Measurements from ENCODE around the gene ERC2.

The ERC2 gene

DNA sequence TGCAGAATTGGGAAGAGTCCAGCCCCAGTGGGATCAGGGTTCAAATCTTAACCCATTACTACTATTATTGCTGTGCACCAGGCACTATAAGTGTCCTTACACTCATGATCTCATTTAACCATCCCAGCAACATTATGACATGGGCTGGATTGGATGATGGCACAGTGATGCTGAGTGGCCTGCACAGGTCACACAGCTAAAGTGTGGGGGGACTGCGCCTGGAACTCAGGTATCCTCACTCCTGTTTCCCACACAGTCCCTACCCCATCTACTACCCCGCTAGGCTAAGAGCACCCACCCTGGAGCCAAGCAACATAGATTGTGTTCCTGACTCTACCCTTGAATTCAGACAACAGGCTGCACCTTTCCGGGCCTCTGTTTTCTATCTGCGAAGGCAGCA is 997.2 kb downstream of the ERC2 start:
- H3K4me3 ChIP-seq (ENCODE audit: low read depth, low read length), result no peak overlapping the region
- H3K36me3 ChIP-seq (ENCODE audit: control insufficient read depth in 2 of 2, insufficient read depth in 1 of 2, low read length in 2 of 2), result peaks cover 0 to 62% of the 10 kb centered on the region in 2 experiments; a peak in 1 of 3 replicates
- no peaks in the 10 kb centered on the region for H3K9me3 ChIP-seq (ENCODE audit: control insufficient read depth, insufficient read depth, low read depth, low read length)
- H3K4me1 ChIP-seq (ENCODE audit: control insufficient read depth, insufficient read depth, low read length), result no peaks in the 10 kb centered on the region
- ChIA-PET CTCF (no interaction called here), POLR2A (no interaction called here)
- no peak overlapping the region for H3K27ac ChIP-seq (ENCODE audit: extremely low read depth, low read depth, low read length)
- TF ChIP-seq, protein P1, sequence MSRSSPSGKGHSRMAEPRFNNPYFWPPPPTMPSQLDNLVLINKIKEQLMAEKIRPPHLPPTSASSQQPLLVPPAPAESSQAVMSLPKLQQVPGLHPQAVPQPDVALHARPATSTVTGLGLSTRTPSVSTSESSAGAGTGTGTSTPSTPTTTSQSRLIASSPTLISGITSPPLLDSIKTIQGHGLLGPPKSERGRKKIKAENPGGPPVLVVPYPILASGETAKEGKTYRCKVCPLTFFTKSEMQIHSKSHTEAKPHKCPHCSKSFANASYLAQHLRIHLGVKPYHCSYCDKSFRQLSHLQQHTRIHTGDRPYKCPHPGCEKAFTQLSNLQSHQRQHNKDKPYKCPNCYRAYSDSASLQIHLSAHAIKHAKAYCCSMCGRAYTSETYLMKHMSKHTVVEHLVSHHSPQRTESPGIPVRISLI (tag by site-specific recombination; IDR thresholded peaks at IDR 0.05), result no peak
- TF ChIP-seq OVOL3 (tag by site-specific recombination; IDR thresholded peaks at IDR 0.05) (no peak), IKZF3 (tag by site-specific recombination; IDR thresholded peaks at IDR 0.05) (no peak), HOXC10 (CRISPR knock-in tag; IDR thresholded peaks at IDR 0.05) (no peak), OSR2 (tag by site-specific recombination; IDR thresholded peaks at IDR 0.05) (no peak), ZNF555 (tag by site-specific recombination; conservative IDR thresholded peaks at IDR 0.05) (no peak), MYNN (tag by site-specific recombination; IDR thresholded peaks at IDR 0.05; ENCODE audit: borderline replicate concordance) (no peak), ZNF174 (tag by site-specific recombination; IDR thresholded peaks at IDR 0.05) (no peak)
- TF ChIP-seq, protein P2, sequence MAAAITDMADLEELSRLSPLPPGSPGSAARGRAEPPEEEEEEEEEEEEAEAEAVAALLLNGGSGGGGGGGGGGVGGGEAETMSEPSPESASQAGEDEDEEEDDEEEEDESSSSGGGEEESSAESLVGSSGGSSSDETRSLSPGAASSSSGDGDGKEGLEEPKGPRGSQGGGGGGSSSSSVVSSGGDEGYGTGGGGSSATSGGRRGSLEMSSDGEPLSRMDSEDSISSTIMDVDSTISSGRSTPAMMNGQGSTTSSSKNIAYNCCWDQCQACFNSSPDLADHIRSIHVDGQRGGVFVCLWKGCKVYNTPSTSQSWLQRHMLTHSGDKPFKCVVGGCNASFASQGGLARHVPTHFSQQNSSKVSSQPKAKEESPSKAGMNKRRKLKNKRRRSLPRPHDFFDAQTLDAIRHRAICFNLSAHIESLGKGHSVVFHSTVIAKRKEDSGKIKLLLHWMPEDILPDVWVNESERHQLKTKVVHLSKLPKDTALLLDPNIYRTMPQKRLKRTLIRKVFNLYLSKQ (tag by site-specific recombination; IDR thresholded peaks at IDR 0.05; ENCODE audit: borderline replicate concordance), result no peak

DNA sequence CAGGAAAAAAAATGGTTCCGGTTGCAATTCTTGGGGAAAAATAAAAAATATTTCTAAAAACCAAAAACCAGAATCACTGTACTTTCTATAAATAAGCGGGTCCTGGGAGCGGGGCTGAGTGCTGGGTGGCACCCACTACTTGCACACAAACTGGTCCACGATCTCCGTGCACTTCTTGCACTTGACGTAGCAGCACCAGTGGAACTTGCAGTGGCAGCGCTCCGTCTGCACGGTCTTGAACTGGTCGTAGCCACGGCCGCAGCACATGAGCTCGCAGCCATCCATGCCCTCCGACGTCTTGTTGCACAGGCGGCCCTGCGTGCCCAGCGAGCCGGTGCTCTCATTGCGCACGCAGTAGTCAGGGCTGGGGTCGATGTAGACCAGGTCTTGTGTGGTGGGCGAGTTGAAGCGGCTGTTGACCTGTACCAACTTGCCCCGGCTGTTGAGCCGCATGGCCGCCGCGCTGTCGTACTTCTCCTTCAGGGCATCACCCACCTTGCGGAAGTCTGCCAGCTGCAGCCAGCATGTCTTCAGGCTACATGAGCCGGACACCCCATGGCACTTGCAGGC is 998.2 kb downstream of the ERC2 start:
- Histone ChIP-seq H3K4me3 (ENCODE audit: low read depth, low read length) (no peak overlapping the region), H3K4me1 (ENCODE audit: control insufficient read depth, insufficient read depth, low read length) (no peaks in the 10 kb centered on the region), H3K27ac (ENCODE audit: extremely low read depth, low read depth, low read length) (no peak overlapping the region), H3K36me3 (ENCODE audit: control insufficient read depth in 2 of 2, insufficient read depth in 1 of 2, low read length in 2 of 2) (peaks cover 0 to 53% of the 10 kb centered on the region in 2 experiments; a peak in 1 of 3 replicates), H3K9me3 (ENCODE audit: control insufficient read depth, insufficient read depth, low read depth, low read length) (no peaks in the 10 kb centered on the region)
- ChIA-PET CTCF (no interaction called here), POLR2A (no interaction called here)
- TF ChIP-seq GLI2 (tag by site-specific recombination; IDR thresholded peaks at IDR 0.05; ENCODE audit: borderline replicate concordance, low read depth) (no peak), ZNF530 (tag by site-specific recombination; IDR thresholded peaks at IDR 0.05; ENCODE audit: low read depth) (no peak), ZBTB7A (tag by site-specific recombination; IDR thresholded peaks at IDR 0.05; ENCODE audit: low read depth) (no peak), ZNF473 (tag by site-specific recombination; IDR thresholded peaks at IDR 0.05) (no peak), TCF7L2 (IDR thresholded peaks at IDR 0.05; ENCODE audit: borderline replicate concordance, low read depth, low read length) (no peak)
- TF ChIP-seq, protein P3, sequence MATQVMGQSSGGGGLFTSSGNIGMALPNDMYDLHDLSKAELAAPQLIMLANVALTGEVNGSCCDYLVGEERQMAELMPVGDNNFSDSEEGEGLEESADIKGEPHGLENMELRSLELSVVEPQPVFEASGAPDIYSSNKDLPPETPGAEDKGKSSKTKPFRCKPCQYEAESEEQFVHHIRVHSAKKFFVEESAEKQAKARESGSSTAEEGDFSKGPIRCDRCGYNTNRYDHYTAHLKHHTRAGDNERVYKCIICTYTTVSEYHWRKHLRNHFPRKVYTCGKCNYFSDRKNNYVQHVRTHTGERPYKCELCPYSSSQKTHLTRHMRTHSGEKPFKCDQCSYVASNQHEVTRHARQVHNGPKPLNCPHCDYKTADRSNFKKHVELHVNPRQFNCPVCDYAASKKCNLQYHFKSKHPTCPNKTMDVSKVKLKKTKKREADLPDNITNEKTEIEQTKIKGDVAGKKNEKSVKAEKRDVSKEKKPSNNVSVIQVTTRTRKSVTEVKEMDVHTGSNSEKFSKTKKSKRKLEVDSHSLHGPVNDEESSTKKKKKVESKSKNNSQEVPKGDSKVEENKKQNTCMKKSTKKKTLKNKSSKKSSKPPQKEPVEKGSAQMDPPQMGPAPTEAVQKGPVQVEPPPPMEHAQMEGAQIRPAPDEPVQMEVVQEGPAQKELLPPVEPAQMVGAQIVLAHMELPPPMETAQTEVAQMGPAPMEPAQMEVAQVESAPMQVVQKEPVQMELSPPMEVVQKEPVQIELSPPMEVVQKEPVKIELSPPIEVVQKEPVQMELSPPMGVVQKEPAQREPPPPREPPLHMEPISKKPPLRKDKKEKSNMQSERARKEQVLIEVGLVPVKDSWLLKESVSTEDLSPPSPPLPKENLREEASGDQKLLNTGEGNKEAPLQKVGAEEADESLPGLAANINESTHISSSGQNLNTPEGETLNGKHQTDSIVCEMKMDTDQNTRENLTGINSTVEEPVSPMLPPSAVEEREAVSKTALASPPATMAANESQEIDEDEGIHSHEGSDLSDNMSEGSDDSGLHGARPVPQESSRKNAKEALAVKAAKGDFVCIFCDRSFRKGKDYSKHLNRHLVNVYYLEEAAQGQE (tag by site-specific recombination; IDR thresholded peaks at IDR 0.05), result no peak
- TF ChIP-seq, protein P2 (tag by site-specific recombination; IDR thresholded peaks at IDR 0.05; ENCODE audit: borderline replicate concordance), result no peak
- TF ChIP-seq, protein P4, sequence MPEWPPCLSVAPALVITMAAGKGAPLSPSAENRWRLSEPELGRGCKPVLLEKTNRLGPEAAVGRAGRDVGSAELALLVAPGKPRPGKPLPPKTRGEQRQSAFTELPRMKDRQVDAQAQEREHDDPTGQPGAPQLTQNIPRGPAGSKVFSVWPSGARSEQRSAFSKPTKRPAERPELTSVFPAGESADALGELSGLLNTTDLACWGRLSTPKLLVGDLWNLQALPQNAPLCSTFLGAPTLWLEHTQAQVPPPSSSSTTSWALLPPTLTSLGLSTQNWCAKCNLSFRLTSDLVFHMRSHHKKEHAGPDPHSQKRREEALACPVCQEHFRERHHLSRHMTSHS (tag by site-specific recombination; IDR thresholded peaks at IDR 0.05), result no peak

All from HEK293 (cell line).